Right forelimb (tissue), 1 donor: Measurements from ENCODE around the gene AQP3.
"Not testable (repeated sequence)": the region's sequence is repeated elsewhere in the genome, so short reads cannot be mapped to it uniquely, and the experiment has no call there.

Source experiments
- DNase-seq: peaks from one replicate; pipeline ENCODE4 v3.0.0-alpha.2; 2018

Gene AQP3

DNA sequence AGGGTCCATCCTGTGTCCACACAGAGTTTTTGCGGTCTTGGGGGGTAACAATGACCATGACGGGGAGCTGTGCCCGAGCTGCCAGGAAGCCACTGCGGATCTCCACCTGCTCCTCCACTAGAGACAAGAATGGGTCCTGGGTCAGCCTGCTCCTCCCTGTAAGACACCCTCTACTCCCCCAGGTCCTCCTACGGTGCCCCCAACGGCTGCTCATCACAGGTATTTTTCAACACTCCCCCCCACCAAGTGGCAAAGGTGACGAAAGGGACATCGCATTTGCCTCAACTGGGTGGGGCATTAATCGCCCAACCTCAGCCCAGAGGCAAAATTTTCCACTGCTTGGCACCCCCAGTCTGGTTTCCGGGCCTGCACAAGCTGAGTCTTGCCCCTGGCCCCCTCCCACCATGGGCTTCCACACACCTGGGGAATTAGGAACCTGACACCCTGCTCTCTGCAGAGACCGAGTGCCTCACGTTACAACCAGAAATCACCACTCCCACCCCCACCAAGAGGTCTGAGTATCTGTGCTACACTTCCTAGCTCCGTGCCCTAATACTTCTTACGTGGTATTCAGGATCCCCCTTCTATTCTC is 16.7 kb upstream of the AQP3 start:
- no peak for DNase-seq

- peak; percentile 20 for DNase-seq
These were observed 15.8 kb upstream of the AQP3 start for GRCh38 chr9:33463151-33463550.

GRCh38 chr9:33461492-33461891 is 14.1 kb upstream of the AQP3 start:
- DNase-seq, result no peak

DNA sequence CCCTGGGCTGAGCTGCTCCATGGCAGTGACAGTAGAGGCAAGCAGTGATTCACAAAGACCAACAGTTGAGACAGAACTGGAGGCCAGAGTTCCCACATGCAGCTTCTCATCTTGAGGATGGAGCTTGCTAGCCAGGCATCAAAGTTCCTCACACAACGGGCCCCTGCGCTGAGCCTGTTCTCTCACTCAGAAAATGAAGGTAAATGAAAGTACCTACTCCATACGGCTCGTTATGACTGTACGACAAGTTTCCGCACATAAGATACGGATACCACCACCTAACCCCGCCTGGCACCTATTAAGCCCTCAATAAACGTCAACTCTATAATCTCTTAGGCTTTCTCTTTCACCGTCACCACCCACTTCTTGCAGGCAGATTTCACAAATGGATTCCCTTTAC is 13.5 kb upstream of the AQP3 start:
- DNase-seq, result no peak

DNA sequence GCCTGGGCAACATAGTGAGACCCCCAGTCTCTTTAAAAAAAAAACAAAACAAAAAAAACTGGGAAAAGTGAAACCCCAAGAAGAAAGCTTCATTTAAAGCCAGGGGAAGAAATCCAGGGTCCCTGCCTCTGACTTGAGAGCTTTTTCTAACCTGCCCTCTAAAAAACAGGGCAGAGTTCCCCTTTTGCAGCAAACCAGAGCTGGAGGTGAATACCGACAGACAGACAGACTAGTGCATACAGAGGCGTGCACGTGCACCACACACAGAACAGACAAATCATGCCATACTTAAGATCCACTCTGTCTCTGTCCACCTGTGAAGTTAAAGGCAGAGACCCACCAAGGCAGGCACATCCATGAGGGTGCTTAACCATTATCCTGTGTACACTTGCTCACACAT is 11.7 kb upstream of the AQP3 start:
- DNase-seq, result no peak

DNA sequence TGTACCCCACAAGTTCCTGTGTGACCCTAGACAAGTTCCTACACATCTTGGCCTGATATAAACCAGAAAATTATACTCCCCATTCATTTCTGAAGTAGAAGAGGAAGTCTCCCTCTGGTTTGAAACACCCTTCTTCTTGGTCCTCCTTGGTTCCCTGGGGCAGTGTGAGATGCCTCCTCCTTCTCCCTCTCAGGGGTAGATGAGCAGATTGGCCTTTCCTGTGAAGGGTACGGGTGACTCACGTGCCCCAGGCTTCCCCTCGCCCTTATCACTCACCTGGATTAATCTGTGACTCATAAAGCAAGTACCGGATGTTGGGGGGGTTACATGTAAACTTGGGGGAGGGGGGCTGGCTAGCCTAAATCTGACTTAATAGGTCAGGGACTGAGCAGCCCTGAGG is 11.1 kb upstream of the AQP3 start:
- DNase-seq, result no peak

DNA sequence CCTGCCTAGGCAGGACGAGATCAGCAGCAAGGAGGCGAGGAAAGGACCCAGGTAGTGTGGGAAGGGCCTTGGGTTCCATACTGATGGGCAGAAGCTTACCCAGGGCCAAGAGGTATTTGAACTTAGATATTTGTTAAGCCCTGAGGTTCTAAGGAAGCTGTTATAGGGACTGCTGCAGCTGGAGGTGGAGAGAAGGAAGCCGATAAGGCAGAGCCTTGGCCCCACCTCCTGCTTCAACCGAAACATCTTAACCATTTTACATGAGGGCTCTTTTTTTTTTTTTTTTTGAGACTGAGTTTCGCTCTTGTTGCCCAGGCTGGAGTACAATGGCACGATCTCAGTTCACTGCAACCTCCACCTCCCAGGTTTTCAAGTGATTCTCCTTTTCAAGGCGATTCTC is 8.6 kb upstream of the AQP3 start:
- DNase-seq, result no peak

GRCh38 chr9:33455456-33455855 is 8.1 kb upstream of the AQP3 start:
- not testable (repeated sequence) for DNase-seq

DNA sequence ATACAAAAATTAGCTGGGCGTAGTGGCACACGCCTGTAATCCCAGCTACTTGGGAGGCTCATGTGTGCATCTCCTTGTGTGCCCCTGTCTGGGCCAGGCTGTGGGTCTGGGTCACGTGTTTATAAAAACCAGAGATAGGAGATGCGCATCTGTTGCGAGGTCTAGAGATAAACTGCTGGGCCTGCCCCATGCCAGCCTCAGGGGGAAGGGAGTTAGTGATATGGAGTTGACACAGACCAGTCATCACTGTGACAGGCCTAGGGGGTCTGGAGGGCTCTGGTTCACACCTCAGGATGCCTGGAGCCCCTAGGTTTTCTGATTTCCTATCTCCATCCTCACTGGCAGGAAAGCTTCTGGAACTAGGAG is 7.3 kb upstream of the AQP3 start:
- DNase-seq, result not testable (repeated sequence)

DNA sequence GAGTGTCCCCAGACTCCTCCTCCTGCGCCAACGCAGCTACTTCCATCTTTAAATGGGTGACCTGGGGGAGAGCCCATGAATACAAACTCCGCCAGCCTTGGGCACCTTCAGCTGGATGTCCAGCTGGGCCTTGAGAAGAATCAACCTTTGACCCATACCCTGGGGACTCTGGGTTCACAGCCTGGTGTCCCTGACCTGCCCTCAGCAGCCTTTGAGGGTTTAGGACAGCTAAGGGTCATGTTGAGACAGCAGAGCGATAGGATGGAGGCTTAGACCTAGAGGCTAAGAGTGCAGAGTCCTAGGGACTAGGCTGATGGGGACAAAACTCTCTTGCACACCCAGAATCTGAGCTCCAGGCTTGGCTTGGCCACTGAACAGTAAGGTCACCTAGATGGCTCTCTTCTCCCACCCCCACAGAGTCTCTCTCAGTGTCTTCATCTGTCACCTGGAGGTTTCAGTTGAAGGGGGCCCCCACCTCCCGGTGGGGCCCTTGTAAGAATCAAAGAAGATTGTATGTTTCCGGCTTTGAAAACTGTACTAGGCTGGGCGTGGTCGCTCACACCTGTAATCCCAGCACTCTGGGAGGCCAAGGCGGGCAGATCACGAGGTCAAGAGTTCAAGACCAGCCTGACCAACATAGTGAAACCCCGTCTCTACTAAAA is 6.7 kb upstream of the AQP3 start:
- no peak for DNase-seq

DNA sequence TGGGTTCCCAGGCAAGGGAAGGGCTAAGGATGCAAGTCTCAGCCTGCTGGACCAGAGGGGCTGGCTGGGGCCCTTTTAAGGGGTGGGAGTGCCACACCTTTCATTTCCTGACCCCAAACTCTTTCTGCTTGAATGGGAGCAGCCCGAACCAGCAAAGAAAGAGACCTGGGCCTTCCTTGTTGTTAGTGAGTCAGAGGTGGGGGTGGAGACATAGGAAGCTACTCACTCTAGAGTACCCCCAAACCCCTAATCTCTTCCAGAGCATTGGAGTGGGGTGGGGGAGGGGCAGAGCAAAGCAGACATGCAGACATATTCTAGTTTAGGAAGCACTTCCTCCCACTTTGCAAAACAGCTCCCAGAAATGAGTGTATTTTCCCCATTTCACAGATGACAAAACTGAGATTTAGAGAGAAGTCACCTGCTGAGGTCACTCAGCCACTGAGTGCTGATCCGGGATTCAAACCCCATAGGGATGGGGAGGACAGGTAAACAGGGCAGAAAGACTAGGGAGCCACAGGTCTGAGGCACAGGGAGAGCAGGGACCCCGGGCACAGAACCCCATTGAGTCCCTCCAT is 6.0 kb upstream of the AQP3 start:
- DNase-seq, result no peak

- no peak for DNase-seq
These were observed 5.5 kb upstream of the AQP3 start for GRCh38 chr9:33452828-33453271.

- no peak for DNase-seq
These were observed 3.3 kb upstream of the AQP3 start for GRCh38 chr9:33450621-33451146.

GRCh38 chr9:33449715-33450114 is 2.3 kb upstream of the AQP3 start:
- DNase-seq, result no peak

- no peak for DNase-seq
These were observed 583 bp upstream of the AQP3 start for GRCh38 chr9:33447799-33448553.

DNA sequence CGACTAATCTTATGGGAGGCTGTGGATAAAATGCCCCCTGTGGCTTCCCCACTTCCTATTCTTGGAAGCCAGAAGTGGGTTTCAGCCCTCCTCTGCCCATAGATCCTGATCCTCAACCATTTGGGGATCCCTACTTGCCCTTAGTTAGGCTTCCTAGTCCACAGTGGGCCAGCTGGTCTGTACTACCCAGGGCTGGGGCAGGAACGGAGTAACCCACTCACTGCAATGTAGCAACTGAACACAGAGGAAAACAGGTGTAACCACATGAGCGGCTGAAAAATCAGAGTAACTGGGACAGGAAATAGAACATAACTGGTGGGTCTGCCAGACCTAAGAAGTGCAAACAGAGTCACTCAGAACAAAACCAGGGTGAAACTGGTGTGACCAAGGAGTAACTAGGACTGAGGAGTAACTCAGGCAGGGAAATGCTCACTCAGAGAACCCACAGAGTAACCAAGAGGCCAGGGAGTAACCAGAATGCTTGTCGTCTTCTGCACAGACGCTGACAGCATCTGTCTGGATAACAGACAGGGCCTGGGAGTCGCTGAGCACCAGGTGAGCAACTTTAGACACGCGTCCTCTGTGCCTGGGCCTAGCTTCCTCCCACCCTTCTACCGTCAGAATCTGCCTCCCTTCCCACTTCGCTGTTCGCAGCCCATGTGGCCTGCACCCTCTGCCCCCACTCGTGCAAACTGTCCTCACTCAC is 1.0 kb downstream of the AQP3 start:
- DNase-seq, result no peak

- no peak for DNase-seq
These were observed 1.8 kb downstream of the AQP3 start for GRCh38 chr9:33445389-33446239.

DNA sequence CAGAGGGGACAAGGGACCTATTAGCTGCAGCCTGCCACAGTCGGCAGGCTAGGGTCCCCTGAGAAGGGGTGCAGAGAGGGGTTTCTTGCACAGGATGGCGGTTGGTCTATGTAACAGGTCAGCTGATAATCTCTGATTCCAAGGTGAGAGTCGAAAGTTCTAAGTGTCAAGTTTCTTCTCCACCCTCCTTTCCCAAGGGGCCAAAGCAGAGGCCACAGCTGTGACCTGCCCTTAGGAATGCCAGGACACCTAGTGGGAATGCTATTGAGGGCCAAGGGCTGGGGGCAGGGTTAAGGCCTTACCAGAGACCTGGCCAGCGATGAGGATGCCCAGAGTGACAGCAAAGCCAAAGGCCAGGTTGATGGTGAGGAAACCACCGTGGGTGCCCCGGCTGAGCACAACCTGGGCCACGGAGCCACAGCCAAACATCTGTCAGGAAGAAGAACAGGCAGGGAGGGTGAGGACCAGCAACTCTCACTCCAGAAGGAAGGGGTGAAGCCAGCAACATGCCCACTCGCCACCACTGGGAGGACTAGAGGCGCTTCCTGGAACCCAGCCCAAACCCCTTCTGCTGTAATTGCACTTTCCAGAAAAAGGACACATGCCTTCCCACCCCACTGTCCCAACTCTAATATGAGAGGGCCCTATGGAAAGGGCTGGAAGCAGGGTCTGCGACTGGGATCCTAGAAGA is 3.8 kb downstream of the AQP3 start:
- DNase-seq, result no peak

DNA sequence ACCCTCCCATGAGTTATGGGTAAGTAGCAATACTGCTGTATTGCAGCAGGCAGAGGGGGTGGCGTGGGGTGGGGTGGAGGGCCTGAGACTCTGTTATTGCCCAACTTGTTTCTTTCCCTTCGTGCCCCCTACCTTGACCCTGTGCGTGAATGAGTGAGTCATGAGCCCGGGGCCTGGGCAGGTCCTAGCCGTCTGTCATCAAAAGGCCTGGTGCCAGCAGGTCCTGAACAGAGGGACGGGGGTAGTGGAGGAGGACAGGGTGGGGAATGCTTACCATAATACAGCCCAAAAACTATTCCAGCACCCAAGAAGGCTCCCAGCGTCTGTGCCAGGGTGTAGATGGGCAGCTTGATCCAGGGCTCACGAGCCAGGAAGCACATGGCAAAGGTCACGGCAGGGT is 4.3 kb downstream of the AQP3 start:
- no peak for DNase-seq

DNA sequence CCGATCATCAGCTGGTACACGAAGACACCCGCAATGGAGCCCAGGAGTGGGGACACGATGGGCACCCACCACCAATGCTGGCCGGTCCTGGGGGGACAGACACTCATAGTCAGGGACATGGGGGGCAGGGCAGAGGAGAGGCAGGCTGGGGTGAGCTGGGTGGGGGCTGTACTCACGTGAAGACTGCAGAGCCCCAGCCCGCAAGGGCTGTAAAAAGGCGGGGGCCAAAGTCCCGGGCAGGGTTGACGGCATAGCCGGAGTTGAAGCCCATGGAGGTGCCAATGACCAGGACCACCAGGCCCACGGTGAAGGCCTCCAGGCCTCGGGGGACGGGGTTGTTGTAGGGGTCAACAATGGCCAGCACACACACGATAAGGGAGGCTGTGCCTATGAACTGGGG is 5.3 kb downstream of the AQP3 start:
- no peak for DNase-seq

DNA sequence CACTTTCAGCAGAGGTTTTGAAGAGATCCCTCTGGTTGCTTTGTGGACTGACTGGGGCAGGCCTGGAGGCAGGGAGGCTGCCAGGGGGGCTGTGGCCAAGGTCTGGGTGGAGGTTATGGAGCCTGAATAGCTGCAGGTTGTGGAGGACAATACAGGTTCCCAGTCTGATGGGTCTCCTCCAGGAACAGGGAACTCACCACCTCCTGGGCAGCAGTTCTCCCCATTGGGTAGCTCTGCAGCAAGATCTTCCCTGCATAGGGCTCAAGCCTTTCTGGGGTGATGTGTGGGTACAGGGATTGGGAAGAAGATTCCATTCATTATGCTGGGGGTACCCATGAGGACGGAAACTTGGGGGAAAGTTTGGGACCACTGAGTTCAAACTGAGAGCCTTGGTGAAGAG is 6.8 kb downstream of the AQP3 start:
- no peak for DNase-seq

DNA sequence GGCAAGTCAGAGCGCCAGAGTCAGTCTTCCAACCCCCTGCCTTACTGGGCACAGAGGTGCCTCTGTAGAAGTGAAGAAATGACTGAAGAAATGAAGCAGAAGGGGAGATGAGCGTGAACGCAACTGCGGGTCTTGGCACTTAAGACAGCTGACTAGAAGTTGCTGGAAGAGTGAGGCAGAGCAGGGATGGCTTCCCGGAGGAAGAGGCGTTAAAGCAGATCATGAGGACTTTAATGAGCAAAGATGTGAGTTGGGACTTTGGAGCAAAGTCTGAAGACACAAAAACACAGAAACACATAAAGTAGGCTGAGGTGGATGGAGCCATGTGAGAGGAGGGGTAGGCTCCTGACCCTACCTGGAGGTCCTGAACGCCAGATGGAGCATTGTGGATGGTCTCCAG is 7.2 kb downstream of the AQP3 start:
- no peak for DNase-seq
